ENCODE results near the gene BSG.

Gene BSG

GRCh38 chr19:572140-572742 lies at the start of gene BSG:
BSG (plus strand) TSS chr19:572596; CDS start chr19:572635, 39 bp downstream.
- peak; percentile 92 to 98 for DNase-seq

- no peak for DNase-seq
Observed at GRCh38 chr19:522726-523125, 49.7 kb upstream of the BSG start.

GRCh38 chr19:524062-524674 lies 48.2 kb upstream of the BSG start:
- DNase-seq = no peak

- no peak for DNase-seq
Observed at GRCh38 chr19:525029-525428, 47.4 kb upstream of the BSG start.

GRCh38 chr19:525857-526419 lies 46.5 kb upstream of the BSG start:
- DNase-seq = no peak

- no peak for DNase-seq
Observed at GRCh38 chr19:530134-531008, 42.0 kb upstream of the BSG start.

GRCh38 chr19:531009-531752 lies 41.2 kb upstream of the BSG start:
- peak; percentile 69 to 91 for DNase-seq

GRCh38 chr19:531753-532560 lies 40.4 kb upstream of the BSG start, which contains the start of gene CDC34:
CDC34 (plus strand) TSS chr19:531760; CDS start chr19:531932, 172 bp downstream.
- DNase-seq = no peak

- no peak for DNase-seq
Observed at GRCh38 chr19:532561-533363, 39.6 kb upstream of the BSG start.

GRCh38 chr19:533364-534058 lies 38.9 kb upstream of the BSG start:
- DNase-seq = no peak

- DNase-seq = no peak
Observed at GRCh38 chr19:534088-534487, 38.3 kb upstream of the BSG start.

GRCh38 chr19:535017-535835 lies 37.2 kb upstream of the BSG start:
- no peak for DNase-seq

GRCh38 chr19:536031-536880 lies 36.1 kb upstream of the BSG start:
- no peak for DNase-seq

- DNase-seq = no peak
Observed at GRCh38 chr19:536881-537404, 35.5 kb upstream of the BSG start.

- no peak for DNase-seq
Observed at GRCh38 chr19:538641-539428, 33.6 kb upstream of the BSG start.

- DNase-seq = no peak
Observed at GRCh38 chr19:539429-540030, 32.9 kb upstream of the BSG start.

Measured in NCI-H187 (cell line).